A549 (cell line): Measurements from ENCODE around the gene CBLIF. TPM values are rescaled to one million over a fixed set of nuclear protein-coding genes. Genes with fewer than 3 reads are reported as not detected.
"Not testable (repeated sequence)": the region's sequence is repeated elsewhere in the genome, so short reads cannot be mapped to it uniquely, and the experiment has no call there.

Experiments used
- ATAC-seq, 2 experiments: fragments of 200-7000 bp in 1 of 2; fragments of >200 bp in 1 of 2; cut with Nextera tagmentation in 1 of 2; cut with Tn5 transposase in 1 of 2; 3 replicates each; pipeline versions ENCODE4 v1.8.0 to v1.9.1; 2018 to 2020; ENCODE audit warnings: mild to moderate bottlenecking in 1 of 2, moderate library complexity in 1 of 2
- CTCF ChIA-PET: fragments of 300-600 bp; sonication (Branson Sonifier 250); formaldehyde crosslinking; extraction: SDS; loops from one replicate; lab custom pipeline; 2021; ENCODE audit warnings: antibody characterized with exemption, inconsistent platforms; lab: Yijun Ruan, JAX
- POLR2A ChIA-PET: fragments of 350-600 bp; formaldehyde crosslinking; extraction: SDS; loops from one replicate; lab custom pipeline; 2021; ENCODE audit warnings: antibody characterized with exemption, inconsistent platforms; lab: Yijun Ruan, JAX
- DNase-seq, 2 experiments: peaks; one replicate each; pipeline versions ENCODE4 v3.0.0 to v3.0.0-alpha.2; 2011 to 2016; ENCODE audit warnings: low read depth in 1 of 2, low spot score in 1 of 2
- FAIRE-seq: peaks from 2 replicates; lab custom pipeline; 2011; peaks lifted over from hg19 to GRCh38; lab: Jason Lieb, UNC
- H3K27ac ChIP-seq, 2 experiments: fragments of >200 bp; sonication (Bioruptor Twin); formaldehyde crosslinking; 3 replicates each; pipeline ENCODE4 v1.5.1; 2016 to 2017
- H3K4me1 ChIP-seq: fragments of >200 bp; sonication (Bioruptor Twin); formaldehyde crosslinking; 3 replicates; pipeline ENCODE4 v1.6.1; 2016
- H3K4me2 ChIP-seq: fragments of >200 bp; sonication (Bioruptor Twin); formaldehyde crosslinking; 3 replicates; pipeline ENCODE4 v1.6.1; 2016
- H3K4me3 ChIP-seq: fragments of >200 bp; sonication (Bioruptor Twin); formaldehyde crosslinking; 3 replicates; pipeline ENCODE4 v1.5.1; 2016
- H3K9me3 ChIP-seq: fragments of >200 bp; sonication (Bioruptor Twin); formaldehyde crosslinking; 3 replicates; pipeline ENCODE4 v1.6.1; 2016
- BCL3 ChIP-seq: fragments of >200 bp; sonication (Bioruptor Twin); formaldehyde crosslinking; IDR thresholded peaks from 3 replicates; pipeline ENCODE4 v1.6.1; 2016
- BHLHE40 ChIP-seq: IDR thresholded peaks from 2 replicates; pipeline ENCODE4 v1.6.1; 2012; ENCODE audit warnings: low read depth, low read length, inconsistent platforms
- CEBPB ChIP-seq, 2 experiments: fragments of >200 bp in 1 of 2; sonication (Bioruptor Twin) in 1 of 2; formaldehyde crosslinking in 1 of 2; IDR thresholded peaks; 2 replicates each; pipeline ENCODE4 v1.6.1; 2012 to 2016
- CHD2 ChIP-seq: fragments of 150-350 bp; IDR thresholded peaks from 2 replicates; pipeline ENCODE4 v1.6.1; 2014; ENCODE audit warnings: low read length; ENCODE audit not compliant: partially characterized antibody
- EHF ChIP-seq: fragments of 250-450 bp; sonication (Bioruptor Pico); IDR thresholded peaks from 2 replicates; pipeline ENCODE4 v1.5.0; 2020; ENCODE audit warnings: mild to moderate bottlenecking
- EP300 ChIP-seq, 2 experiments: fragments of >200 bp; sonication (Bioruptor Twin); formaldehyde crosslinking; IDR thresholded peaks; 2 replicates in 1 of 2; 3 replicates in 1 of 2; pipeline ENCODE4 v1.6.1; 2016 to 2017
- FOSL2 ChIP-seq, 2 experiments: fragments of 450-650 bp in 1 of 2; fragments of >200 bp in 1 of 2; sonication (Bioruptor Twin) in 1 of 2; formaldehyde crosslinking; IDR thresholded peaks; 2 replicates each; pipeline versions ENCODE4 v1.5.0 to v1.6.1; 2016 to 2020; ENCODE audit warnings: mild to moderate bottlenecking in 1 of 2, moderate library complexity in 1 of 2
- FOXS1 ChIP-seq: fragments of 250-450 bp; sonication (Bioruptor Pico); IDR thresholded peaks from 2 replicates; pipeline ENCODE4 v1.5.0; 2020; ENCODE audit warnings: mild to moderate bottlenecking, moderate library complexity
- GATA3 ChIP-seq: IDR thresholded peaks from 2 replicates; pipeline ENCODE4 v1.6.1; 2012; ENCODE audit warnings: borderline replicate concordance
- NFE2L2 ChIP-seq: fragments of 150-350 bp; conservative IDR thresholded peaks from 2 replicates; pipeline ENCODE4 v1.6.1; 2014; ENCODE audit warnings: low read length
- NPAS2 ChIP-seq: fragments of 250-450 bp; sonication (Bioruptor Pico); IDR thresholded peaks from 2 replicates; pipeline ENCODE4 v1.8.0; 2022; ENCODE audit warnings: mild to moderate bottlenecking, moderate library complexity, borderline replicate concordance
- NR3C1 ChIP-seq: fragments of >200 bp; sonication (Bioruptor Twin); formaldehyde crosslinking; IDR thresholded peaks from 3 replicates; pipeline ENCODE4 v1.6.1; 2017
- POLR2AphosphoS2 ChIP-seq: conservative IDR thresholded peaks from 2 replicates; pipeline ENCODE4 v1.6.1; 2012; ENCODE audit warnings: low read length, improper control_type of control experiment, inconsistent platforms
- RAD21 ChIP-seq, 2 experiments: fragments of >200 bp in 1 of 2; sonication (Bioruptor Twin) in 1 of 2; formaldehyde crosslinking in 1 of 2; IDR thresholded peaks in 1 of 2; conservative IDR thresholded peaks in 1 of 2; 2 replicates in 1 of 2; 3 replicates in 1 of 2; pipeline ENCODE4 v1.6.1; 2012 to 2018; ENCODE audit warnings: inconsistent platforms in 1 of 2
- RARB ChIP-seq: fragments of 250-450 bp; sonication (Bioruptor Pico); IDR thresholded peaks from 2 replicates; pipeline ENCODE4 v1.8.0; 2021; ENCODE audit warnings: mild to moderate bottlenecking, moderate library complexity
- TFCP2L1 ChIP-seq: fragments of 250-450 bp; sonication (Bioruptor Pico); IDR thresholded peaks from 2 replicates; pipeline ENCODE4 v1.5.0; 2021; ENCODE audit warnings: mild to moderate bottlenecking
- WGBS: methylation state at CpG from one replicate; pipeline ENCODE4 v1.1.6; 2017; ENCODE audit errors: missing lambda C conversion rate; 5-methylcytosine and 5-hydroxymethylcytosine counted together
- polyA plus RNA-seq, 4 experiments: library from polyadenylated mRNA; depleted of rRNA in 3 of 4; stranded (reverse); fragments of >200 nt; fragmentation: RNase III in 1 of 4; extraction: RNeasy Plus Mini Kit Qiagen cat#74134 plus additional on column Dnase treatment in 1 of 4; gene quantifications; 2 replicates in 3 of 4; 3 replicates in 1 of 4; pipeline ENCODE4 v1.2.3, GENCODE V29; 2011 to 2017
- TF ChIP-seq, protein P1 (sequence below): IDR thresholded peaks from 2 replicates; pipeline ENCODE4 v1.6.1; 2012; ENCODE audit warnings: low read depth, borderline replicate concordance
- TF ChIP-seq, protein P2 (sequence below): fragments of 250-450 bp; sonication (Bioruptor Pico); IDR thresholded peaks from 2 replicates; pipeline ENCODE4 v1.5.0; 2021; ENCODE audit warnings: mild to moderate bottlenecking, moderate library complexity, borderline replicate concordance
- TF ChIP-seq, protein P3 (sequence below): fragments of 150-350 bp; IDR thresholded peaks from 2 replicates; pipeline ENCODE4 v1.6.1; 2014; ENCODE audit warnings: low read depth, mild to moderate bottlenecking, low read length

The CBLIF gene
- polyA plus RNA-seq, 2 of the 4 experiments (the other 2 are of a cell fraction), result not detected

DNA sequence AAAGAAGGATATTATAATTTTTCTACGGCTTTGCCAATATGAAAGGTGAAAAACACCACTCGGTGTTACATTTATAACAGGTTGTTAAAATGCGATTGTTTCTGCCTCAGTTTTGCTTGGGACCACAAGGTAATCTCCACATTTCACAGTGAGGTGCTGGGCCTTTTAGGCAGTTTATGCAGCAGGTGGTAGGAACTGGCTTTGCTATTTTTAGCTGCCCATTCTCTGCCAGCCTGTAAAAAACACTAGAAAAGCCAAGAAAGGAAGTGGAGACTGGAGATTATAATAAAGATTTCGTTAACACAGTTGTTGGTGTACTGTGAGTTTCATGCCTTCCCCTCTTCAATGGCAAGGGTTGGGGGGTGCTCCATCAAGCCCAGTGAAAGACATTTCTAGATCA lies 26.7 kb downstream of the CBLIF start:
- no peak overlapping the region for H3K27ac ChIP-seq
- ATAC-seq, result no peak
- DNase-seq, result no peak
- CTCF ChIA-PET, result interaction anchor here (1.2 kb wide), 1 partner anchor 374 kb away, joined by 4 read pairs; no protein-coding TSS in a partner anchor
- H3K4me1 ChIP-seq, result no peaks in the 10 kb centered on the region
- H3K4me3 ChIP-seq, result no peak overlapping the region
- no peak for FAIRE-seq
- POLR2A ChIA-PET, result no interaction called here
- no peaks in the 10 kb centered on the region for H3K9me3 ChIP-seq
- WGBS, result 53% methylated on average over 4 of the region's 4 CpGs
- no peak overlapping the region for H3K4me2 ChIP-seq
- no peak for TF ChIP-seq GATA3
- no peak for TF ChIP-seq BCL3
- no peak for TF ChIP-seq BHLHE40
- no peak for TF ChIP-seq RARB (CRISPR knock-in tag)
- TF ChIP-seq, protein P1, sequence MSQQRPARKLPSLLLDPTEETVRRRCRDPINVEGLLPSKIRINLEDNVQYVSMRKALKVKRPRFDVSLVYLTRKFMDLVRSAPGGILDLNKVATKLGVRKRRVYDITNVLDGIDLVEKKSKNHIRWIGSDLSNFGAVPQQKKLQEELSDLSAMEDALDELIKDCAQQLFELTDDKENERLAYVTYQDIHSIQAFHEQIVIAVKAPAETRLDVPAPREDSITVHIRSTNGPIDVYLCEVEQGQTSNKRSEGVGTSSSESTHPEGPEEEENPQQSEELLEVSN, result no peak
- TF ChIP-seq FOSL2 (IDR thresholded peaks at IDR 0.05), result no peak
- TF ChIP-seq FOSL2 (CRISPR knock-in tag; IDR thresholded peaks at IDR 0.05), result no peak
- TF ChIP-seq TFCP2L1 (CRISPR knock-in tag), result no peak
- no peak for TF ChIP-seq FOXS1

- POLR2A ChIA-PET, H3K27ac ChIP-seq, FAIRE-seq, H3K4me3 ChIP-seq, ATAC-seq, DNase-seq, H3K9me3 ChIP-seq, H3K4me1 ChIP-seq, H3K4me2 ChIP-seq: not testable (repeated sequence)
- WGBS, result 12% methylated on average over 1 of the region's 1 CpG
- CTCF ChIA-PET, result interaction anchor here (1.9 kb wide), 1 partner anchor 15 kb away, joined by 5 read pairs; no protein-coding TSS in a partner anchor
These were observed 28.9 kb downstream of the CBLIF start for GRCh38 chr11:59816434-59816833.

- Histone ChIP-seq H3K27ac (no peak overlapping the region), H3K4me1 (0 out of 3 replicates have a peak, but pooled peaks cover 4% of the 10 kb centered on the region), H3K4me3 (no peak overlapping the region), H3K9me3 (no peaks in the 10 kb centered on the region), H3K4me2 (no peak overlapping the region)
- WGBS, result 94% methylated on average over 1 of the region's 1 CpG
- no peak for TF ChIP-seq EP300 (IDR thresholded peaks at IDR 0.05)
- no peak for TF ChIP-seq BCL3
- TF ChIP-seq NPAS2 (CRISPR knock-in tag), result no peak
- TF ChIP-seq, protein P2, sequence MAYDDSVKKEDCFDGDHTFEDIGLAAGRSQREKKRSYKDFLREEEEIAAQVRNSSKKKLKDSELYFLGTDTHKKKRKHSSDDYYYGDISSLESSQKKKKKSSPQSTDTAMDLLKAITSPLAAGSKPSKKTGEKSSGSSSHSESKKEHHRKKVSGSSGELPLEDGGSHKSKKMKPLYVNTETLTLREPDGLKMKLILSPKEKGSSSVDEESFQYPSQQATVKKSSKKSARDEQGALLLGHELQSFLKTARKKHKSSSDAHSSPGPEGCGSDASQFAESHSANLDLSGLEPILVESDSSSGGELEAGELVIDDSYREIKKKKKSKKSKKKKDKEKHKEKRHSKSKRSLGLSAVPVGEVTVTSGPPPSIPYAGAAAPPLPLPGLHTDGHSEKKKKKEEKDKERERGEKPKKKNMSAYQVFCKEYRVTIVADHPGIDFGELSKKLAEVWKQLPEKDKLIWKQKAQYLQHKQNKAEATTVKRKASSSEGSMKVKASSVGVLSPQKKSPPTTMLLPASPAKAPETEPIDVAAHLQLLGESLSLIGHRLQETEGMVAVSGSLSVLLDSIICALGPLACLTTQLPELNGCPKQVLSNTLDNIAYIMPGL (CRISPR knock-in tag), result no peak
- TF ChIP-seq CEBPB (IDR thresholded peaks at IDR 0.05), result no peak
- no peak for TF ChIP-seq RAD21 (conservative IDR thresholded peaks at IDR 0.05 in 1 of 2, IDR thresholded peaks at IDR 0.05 in 1 of 2)
- TF ChIP-seq, protein P3, sequence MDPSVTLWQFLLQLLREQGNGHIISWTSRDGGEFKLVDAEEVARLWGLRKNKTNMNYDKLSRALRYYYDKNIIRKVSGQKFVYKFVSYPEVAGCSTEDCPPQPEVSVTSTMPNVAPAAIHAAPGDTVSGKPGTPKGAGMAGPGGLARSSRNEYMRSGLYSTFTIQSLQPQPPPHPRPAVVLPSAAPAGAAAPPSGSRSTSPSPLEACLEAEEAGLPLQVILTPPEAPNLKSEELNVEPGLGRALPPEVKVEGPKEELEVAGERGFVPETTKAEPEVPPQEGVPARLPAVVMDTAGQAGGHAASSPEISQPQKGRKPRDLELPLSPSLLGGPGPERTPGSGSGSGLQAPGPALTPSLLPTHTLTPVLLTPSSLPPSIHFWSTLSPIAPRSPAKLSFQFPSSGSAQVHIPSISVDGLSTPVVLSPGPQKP, result no peak
- TF ChIP-seq NR3C1, result no peak
- TF ChIP-seq NFE2L2, result no peak
- no peak for TF ChIP-seq POLR2AphosphoS2
- TF ChIP-seq CHD2, result no peak
- TF ChIP-seq BHLHE40, result no peak
- no peak for TF ChIP-seq EHF (CRISPR knock-in tag)
- ATAC-seq (no peak), FAIRE-seq (no peak), DNase-seq (no peak)
- ChIA-PET POLR2A (no interaction called here), CTCF (interaction anchor here (1.9 kb wide), 1 partner anchor 14 kb away, joined by 5 read pairs; no protein-coding TSS in a partner anchor)
These were observed 29.5 kb downstream of the CBLIF start for GRCh38 chr11:59815754-59816153.
